HepG2 (cell line): Measurements from ENCODE around the gene UNC5B. TPM values are rescaled to one million over a fixed set of nuclear protein-coding genes. Genes with fewer than 3 reads are reported as not detected.

ENCODE experiments used
- HHEX ChIP-seq: IDR thresholded peaks from 2 replicates; pipeline ENCODE4 v1.6.1; 2016; ENCODE audit warnings: control low read depth
- MED1 ChIP-seq: sonication (generic); formaldehyde crosslinking; IDR thresholded peaks from 2 replicates; pipeline ENCODE4 v1.4.0; 2020; ENCODE audit warnings: missing genetic modification reagents
- SATB2 ChIP-seq: sonication (generic); formaldehyde crosslinking; IDR thresholded peaks from 2 replicates; pipeline ENCODE4 v1.5.0; 2020; ENCODE audit warnings: missing genetic modification reagents
- polyA plus RNA-seq, 8 experiments: library from polyadenylated mRNA; depleted of rRNA in 3 of 8; stranded (reverse) in 7 of 8; unstranded in 1 of 8; fragments of >200 nt; fragmentation: Illumina TruSeq in 4 of 8; extraction: Trizol in 4 of 8; gene quantifications; 2 replicates each; pipeline versions ENCODE4 v1.2.1 to v1.2.3, GENCODE V29; 2011 to 2016; ENCODE audit warnings: low read depth in 4 of 8, missing spikeins in 1 of 8, mixed read lengths in 1 of 8; ENCODE audit not compliant: insufficient read depth in 1 of 8
- total RNA-seq, 5 experiments: library from RNA; depleted of rRNA; stranded (reverse); fragments of >200 nt; fragmentation: Illumina TruSeq; extraction: Trizol; gene quantifications; 2 replicates each; pipeline ENCODE4 v1.2.3, GENCODE V29; 2016; ENCODE audit warnings: low read depth in 1 of 5
- TF ChIP-seq, protein P1 (sequence below): IDR thresholded peaks from 2 replicates; pipeline ENCODE4 v1.6.1; 2016; ENCODE audit warnings: low read depth, missing genetic modification reagents, missing compliant biosample characterization
- TF ChIP-seq, protein P2 (sequence below): sonication (generic); formaldehyde crosslinking; IDR thresholded peaks from 2 replicates; pipeline ENCODE4 v1.8.0; 2022; ENCODE audit warnings: missing genetic modification reagents, mild to moderate bottlenecking, moderate library complexity, borderline replicate concordance
- TF ChIP-seq, protein P3 (sequence below): IDR thresholded peaks from 2 replicates; pipeline ENCODE4 v1.4.0; 2020; ENCODE audit warnings: mild to moderate bottlenecking, missing genetic modification reagents
- TF ChIP-seq, protein P4 (sequence below), 2 experiments: sonication (generic) in 1 of 2; formaldehyde crosslinking in 1 of 2; IDR thresholded peaks; 2 replicates each; pipeline versions ENCODE4 v1.6.1 to v1.9.0; 2014 to 2022; ENCODE audit warnings: antibody characterized with exemption in 1 of 2, borderline replicate concordance in 1 of 2, inconsistent platforms in 1 of 2, low read depth in 1 of 2, missing genetic modification reagents in 1 of 2
- TF ChIP-seq, protein P5 (sequence below): sonication (generic); formaldehyde crosslinking; IDR thresholded peaks from 2 replicates; pipeline ENCODE4 v1.4.0; 2020; ENCODE audit warnings: missing genetic modification reagents

UNC5B gene
- total and polyA plus RNA-seq, 2 of the 13 experiments (the other 11 are each of a cell fraction or from before 2014, with no cell fraction given) = 0.07 TPM

GRCh38 chr10:71343392-71343773 lies 131.0 kb downstream of the UNC5B start (continued):
- TF ChIP-seq, protein P1, sequence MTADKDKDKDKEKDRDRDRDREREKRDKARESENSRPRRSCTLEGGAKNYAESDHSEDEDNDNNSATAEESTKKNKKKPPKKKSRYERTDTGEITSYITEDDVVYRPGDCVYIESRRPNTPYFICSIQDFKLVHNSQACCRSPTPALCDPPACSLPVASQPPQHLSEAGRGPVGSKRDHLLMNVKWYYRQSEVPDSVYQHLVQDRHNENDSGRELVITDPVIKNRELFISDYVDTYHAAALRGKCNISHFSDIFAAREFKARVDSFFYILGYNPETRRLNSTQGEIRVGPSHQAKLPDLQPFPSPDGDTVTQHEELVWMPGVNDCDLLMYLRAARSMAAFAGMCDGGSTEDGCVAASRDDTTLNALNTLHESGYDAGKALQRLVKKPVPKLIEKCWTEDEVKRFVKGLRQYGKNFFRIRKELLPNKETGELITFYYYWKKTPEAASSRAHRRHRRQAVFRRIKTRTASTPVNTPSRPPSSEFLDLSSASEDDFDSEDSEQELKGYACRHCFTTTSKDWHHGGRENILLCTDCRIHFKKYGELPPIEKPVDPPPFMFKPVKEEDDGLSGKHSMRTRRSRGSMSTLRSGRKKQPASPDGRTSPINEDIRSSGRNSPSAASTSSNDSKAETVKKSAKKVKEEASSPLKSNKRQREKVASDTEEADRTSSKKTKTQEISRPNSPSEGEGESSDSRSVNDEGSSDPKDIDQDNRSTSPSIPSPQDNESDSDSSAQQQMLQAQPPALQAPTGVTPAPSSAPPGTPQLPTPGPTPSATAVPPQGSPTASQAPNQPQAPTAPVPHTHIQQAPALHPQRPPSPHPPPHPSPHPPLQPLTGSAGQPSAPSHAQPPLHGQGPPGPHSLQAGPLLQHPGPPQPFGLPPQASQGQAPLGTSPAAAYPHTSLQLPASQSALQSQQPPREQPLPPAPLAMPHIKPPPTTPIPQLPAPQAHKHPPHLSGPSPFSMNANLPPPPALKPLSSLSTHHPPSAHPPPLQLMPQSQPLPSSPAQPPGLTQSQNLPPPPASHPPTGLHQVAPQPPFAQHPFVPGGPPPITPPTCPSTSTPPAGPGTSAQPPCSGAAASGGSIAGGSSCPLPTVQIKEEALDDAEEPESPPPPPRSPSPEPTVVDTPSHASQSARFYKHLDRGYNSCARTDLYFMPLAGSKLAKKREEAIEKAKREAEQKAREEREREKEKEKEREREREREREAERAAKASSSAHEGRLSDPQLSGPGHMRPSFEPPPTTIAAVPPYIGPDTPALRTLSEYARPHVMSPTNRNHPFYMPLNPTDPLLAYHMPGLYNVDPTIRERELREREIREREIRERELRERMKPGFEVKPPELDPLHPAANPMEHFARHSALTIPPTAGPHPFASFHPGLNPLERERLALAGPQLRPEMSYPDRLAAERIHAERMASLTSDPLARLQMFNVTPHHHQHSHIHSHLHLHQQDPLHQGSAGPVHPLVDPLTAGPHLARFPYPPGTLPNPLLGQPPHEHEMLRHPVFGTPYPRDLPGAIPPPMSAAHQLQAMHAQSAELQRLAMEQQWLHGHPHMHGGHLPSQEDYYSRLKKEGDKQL (CRISPR knock-in tag) = peak; percentile 74; the same call in 1 of the 2 replicates
- TF ChIP-seq, protein P2, sequence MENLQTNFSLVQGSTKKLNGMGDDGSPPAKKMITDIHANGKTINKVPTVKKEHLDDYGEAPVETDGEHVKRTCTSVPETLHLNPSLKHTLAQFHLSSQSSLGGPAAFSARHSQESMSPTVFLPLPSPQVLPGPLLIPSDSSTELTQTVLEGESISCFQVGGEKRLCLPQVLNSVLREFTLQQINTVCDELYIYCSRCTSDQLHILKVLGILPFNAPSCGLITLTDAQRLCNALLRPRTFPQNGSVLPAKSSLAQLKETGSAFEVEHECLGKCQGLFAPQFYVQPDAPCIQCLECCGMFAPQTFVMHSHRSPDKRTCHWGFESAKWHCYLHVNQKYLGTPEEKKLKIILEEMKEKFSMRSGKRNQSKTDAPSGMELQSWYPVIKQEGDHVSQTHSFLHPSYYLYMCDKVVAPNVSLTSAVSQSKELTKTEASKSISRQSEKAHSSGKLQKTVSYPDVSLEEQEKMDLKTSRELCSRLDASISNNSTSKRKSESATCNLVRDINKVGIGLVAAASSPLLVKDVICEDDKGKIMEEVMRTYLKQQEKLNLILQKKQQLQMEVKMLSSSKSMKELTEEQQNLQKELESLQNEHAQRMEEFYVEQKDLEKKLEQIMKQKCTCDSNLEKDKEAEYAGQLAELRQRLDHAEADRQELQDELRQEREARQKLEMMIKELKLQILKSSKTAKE (CRISPR knock-in tag) = peak; percentile 46; the same call in 1 of the 2 replicates
- TF ChIP-seq HHEX (CRISPR knock-in tag) = peak; percentile 77
- TF ChIP-seq, protein P3, sequence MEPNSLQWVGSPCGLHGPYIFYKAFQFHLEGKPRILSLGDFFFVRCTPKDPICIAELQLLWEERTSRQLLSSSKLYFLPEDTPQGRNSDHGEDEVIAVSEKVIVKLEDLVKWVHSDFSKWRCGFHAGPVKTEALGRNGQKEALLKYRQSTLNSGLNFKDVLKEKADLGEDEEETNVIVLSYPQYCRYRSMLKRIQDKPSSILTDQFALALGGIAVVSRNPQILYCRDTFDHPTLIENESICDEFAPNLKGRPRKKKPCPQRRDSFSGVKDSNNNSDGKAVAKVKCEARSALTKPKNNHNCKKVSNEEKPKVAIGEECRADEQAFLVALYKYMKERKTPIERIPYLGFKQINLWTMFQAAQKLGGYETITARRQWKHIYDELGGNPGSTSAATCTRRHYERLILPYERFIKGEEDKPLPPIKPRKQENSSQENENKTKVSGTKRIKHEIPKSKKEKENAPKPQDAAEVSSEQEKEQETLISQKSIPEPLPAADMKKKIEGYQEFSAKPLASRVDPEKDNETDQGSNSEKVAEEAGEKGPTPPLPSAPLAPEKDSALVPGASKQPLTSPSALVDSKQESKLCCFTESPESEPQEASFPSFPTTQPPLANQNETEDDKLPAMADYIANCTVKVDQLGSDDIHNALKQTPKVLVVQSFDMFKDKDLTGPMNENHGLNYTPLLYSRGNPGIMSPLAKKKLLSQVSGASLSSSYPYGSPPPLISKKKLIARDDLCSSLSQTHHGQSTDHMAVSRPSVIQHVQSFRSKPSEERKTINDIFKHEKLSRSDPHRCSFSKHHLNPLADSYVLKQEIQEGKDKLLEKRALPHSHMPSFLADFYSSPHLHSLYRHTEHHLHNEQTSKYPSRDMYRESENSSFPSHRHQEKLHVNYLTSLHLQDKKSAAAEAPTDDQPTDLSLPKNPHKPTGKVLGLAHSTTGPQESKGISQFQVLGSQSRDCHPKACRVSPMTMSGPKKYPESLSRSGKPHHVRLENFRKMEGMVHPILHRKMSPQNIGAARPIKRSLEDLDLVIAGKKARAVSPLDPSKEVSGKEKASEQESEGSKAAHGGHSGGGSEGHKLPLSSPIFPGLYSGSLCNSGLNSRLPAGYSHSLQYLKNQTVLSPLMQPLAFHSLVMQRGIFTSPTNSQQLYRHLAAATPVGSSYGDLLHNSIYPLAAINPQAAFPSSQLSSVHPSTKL = peak; percentile 60
- TF ChIP-seq, protein P4, sequence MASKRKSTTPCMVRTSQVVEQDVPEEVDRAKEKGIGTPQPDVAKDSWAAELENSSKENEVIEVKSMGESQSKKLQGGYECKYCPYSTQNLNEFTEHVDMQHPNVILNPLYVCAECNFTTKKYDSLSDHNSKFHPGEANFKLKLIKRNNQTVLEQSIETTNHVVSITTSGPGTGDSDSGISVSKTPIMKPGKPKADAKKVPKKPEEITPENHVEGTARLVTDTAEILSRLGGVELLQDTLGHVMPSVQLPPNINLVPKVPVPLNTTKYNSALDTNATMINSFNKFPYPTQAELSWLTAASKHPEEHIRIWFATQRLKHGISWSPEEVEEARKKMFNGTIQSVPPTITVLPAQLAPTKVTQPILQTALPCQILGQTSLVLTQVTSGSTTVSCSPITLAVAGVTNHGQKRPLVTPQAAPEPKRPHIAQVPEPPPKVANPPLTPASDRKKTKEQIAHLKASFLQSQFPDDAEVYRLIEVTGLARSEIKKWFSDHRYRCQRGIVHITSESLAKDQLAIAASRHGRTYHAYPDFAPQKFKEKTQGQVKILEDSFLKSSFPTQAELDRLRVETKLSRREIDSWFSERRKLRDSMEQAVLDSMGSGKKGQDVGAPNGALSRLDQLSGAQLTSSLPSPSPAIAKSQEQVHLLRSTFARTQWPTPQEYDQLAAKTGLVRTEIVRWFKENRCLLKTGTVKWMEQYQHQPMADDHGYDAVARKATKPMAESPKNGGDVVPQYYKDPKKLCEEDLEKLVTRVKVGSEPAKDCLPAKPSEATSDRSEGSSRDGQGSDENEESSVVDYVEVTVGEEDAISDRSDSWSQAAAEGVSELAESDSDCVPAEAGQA (IDR thresholded peaks at IDR 0.05; ENCODE audit: low read depth) = no peak
- TF ChIP-seq, protein P4 (CRISPR knock-in tag; IDR thresholded peaks at IDR 0.05; ENCODE audit: borderline replicate concordance) = no peak
- TF ChIP-seq, protein P5, sequence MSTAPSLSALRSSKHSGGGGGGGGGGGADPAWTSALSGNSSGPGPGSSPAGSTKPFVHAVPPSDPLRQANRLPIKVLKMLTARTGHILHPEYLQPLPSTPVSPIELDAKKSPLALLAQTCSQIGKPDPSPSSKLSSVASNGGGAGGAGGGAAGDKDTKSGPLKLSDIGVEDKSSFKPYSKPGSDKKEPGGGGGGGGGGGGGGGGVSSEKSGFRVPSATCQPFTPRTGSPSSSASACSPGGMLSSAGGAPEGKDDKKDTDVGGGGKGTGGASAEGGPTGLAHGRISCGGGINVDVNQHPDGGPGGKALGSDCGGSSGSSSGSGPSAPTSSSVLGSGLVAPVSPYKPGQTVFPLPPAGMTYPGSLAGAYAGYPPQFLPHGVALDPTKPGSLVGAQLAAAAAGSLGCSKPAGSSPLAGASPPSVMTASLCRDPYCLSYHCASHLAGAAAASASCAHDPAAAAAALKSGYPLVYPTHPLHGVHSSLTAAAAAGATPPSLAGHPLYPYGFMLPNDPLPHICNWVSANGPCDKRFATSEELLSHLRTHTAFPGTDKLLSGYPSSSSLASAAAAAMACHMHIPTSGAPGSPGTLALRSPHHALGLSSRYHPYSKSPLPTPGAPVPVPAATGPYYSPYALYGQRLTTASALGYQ (CRISPR knock-in tag) = 0 out of 2 replicates have a peak, but pooled peaks have one; percentile 60
- TF ChIP-seq SATB2 (CRISPR knock-in tag) = no peak
- TF ChIP-seq MED1 = peak; percentile 30; the same call in 1 of the 2 replicates
